HG03442 (cell line): Measurements from ENCODE around the gene PRSS38.

ENCODE experiments used
- ATAC-seq: cut with Tn5 transposase; IDR thresholded peaks from one replicate; pipeline ENCODE4 v1.9.1; 2021; ENCODE audit warnings: mild to moderate bottlenecking, moderate library complexity; ENCODE audit not compliant: unreplicated experiment

PRSS38 gene

DNA sequence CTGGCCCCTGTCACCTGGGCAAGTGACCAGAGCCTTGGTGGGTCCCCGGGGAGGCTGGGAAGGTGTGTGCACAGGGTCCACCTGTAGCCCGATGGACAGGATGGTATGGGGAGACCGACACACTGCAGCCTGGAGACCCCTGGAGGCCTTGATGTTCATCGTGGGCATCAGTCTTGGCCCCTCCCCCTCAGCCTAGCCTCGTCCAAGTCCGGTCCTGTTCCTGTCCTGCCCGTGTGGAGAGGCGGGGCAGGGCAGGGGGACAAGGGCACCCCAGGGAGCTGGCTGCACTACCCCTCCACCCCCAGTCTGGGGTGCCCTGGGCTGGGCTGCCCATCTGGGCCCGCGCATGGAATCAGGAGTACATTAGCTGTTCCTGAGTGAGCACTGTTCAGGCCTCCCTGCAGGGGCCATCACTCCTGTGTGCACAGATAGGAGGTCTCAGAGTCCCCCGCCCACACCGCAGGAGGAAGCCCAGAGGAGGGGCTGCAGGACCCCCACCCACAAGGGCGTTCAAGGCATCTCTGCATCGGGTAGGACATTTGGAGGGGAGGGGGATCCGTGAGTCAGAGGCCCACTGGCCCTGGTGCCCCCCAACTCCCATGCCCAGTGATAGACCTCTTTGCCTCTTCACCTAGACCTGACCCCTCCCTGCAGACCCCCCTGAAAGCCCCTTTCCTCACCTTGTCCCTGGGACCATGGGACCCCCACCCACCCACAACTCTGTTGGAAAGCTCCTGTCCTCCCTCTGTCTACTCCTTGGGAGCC is 69.1 kb downstream of the PRSS38 start:
- no peak for ATAC-seq

DNA sequence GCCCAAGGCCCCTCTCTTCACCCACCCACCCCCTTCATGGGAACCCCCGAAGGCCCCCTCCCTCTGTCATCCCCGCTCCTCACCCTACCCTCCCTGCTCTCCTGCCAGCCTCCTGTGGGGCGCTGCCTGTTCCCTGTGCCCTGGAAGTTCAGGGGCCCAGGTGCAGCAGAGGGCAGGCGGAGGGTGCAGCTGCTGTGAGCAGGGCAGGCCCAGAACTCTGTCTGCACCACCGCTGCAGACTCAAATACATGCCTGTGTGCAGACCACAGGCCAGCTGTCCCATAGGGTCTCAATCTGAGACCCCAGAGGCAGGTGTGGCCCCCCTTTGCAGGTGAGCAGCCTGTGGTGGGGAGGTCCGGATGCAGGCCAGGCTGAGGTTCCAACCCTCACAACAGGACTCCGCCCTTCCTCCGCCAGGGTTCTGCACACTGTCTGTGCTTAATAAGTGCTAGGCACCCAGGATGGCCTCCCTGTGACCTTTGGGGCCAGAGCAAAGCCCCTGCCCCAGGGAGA is 69.7 kb downstream of the PRSS38 start:
- no peak for ATAC-seq

DNA sequence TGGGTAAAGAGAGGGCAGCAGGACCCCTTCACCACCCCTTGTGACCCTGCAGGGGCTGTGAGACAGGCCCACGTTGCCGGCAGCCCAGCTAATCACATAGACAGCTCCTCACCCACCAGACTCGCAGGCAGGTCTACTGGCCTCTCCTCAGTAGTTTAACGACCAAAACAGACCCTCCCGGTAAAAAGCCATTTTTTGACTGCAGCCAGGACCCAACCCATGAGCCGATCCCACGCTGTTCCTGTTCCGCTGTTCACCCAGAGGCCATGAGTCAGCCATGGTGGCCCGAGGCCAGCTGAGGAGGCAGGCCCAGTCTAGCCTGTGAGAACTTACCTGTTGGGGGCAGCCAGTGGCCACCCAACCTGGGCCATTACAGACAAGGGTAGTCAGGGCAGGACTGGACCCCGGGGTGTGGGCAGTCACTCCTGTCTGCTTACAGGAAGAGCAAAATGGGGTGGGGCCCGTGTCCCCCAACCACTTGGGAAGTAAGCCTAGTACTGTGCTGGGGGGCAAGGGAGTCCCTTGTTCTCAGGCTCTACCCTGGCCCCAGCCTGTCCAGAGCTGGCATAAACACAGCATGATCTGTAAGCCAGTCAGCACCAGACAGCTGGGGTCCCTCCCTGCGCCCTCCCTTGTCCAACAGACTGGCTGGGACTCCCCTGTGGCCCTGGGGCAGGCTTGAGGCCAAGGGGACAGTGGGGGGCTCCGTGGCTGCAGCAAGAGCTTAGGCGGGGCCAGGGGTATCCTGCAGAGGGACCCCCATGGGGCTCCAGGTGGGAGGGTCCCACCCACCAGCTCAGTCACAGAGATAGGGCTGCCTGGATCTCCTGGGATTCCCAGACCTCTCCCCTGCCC is 70.4 kb downstream of the PRSS38 start:
- ATAC-seq = no peak

DNA sequence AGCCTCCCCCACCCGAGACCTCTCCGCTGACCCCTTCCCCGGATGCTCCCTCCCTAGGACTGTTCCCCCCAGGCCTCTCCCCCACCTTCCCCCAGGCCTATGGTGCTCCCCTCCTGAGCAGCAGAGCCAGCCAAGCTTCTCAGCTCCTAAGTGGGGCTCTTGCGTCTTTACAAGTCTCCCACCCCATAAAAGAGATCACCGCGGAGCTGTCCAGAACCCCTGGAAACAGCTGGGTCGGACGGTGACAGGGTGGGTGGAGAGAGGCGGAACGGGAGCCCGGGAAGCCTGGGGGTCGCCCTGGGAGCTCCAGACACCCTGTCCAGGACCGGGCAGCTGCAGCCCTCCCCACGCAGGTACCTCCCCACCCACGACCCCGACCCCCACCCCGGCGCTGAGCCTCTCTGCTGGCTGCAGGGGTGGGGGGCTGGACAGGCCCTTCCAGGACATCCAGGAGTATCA is 71.1 kb downstream of the PRSS38 start:
- ATAC-seq = no peak

DNA sequence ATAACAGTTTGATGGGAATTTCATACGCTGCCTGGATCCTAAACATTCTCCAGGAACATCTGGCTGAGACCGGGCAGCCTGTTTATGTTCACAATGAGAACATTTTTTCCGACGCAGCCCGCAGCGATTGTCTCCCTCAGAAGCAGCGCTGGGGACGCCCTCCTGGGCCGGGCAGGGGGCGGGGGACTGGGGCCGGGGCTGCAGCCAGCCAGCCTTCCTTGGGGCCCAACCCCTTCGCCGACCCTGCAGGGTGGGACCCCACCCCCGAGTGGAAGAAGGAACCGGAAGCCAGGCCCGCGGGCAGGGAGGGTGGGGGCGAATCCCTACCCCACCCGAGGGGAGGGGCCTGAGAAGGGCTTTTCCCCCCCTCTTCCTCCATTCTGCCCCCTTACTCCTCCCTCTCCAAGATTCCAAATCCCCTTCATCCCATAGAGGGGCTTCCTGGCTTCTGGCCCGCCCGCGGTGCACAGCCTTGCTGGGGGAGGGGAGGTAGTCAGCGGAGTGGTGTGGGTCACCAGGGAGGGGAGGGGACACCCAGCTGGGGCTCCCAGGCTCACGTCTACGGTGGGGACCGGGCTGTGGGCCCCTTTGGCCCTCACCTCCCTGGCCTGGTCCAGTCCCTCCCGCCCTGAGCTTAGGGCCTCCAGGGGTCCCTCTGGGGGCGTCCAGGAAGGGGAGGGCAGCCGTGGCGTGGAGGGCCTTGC is 71.7 kb downstream of the PRSS38 start:
- no peak for ATAC-seq

DNA sequence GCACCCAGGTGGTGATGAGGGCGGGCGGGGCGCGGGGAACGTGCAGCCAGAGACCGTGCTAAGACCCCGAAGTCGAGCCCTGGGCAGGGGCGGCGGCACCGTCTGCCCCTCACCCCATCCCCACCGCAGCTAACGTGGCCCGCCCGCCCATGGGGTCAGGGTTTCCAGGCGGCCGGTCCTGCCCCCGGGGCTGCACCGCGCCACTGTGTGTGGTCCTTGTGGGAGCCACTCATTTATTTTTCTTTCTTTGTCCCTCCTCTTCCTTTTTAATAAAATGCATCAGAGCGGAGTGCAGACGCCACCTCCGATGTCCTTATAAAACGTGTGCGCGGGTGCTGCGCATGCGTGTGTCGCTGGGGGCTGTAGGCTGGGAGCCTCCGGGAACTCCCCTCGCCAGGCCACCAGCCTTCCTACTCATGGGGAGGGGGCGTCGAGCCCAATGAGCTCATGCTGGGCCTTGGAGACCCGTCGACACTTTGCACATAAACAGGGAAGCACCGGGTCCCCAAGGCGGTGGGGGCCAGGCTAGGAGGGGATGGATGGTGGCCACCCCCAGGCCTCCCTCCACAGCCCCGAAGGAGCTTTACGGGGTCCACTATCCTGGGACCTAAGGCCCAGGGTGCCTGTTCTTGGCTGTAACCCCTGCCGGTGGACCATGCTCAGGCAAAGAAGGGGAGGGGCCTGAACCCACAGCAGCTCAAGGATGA is 72.4 kb downstream of the PRSS38 start:
- no peak for ATAC-seq

DNA sequence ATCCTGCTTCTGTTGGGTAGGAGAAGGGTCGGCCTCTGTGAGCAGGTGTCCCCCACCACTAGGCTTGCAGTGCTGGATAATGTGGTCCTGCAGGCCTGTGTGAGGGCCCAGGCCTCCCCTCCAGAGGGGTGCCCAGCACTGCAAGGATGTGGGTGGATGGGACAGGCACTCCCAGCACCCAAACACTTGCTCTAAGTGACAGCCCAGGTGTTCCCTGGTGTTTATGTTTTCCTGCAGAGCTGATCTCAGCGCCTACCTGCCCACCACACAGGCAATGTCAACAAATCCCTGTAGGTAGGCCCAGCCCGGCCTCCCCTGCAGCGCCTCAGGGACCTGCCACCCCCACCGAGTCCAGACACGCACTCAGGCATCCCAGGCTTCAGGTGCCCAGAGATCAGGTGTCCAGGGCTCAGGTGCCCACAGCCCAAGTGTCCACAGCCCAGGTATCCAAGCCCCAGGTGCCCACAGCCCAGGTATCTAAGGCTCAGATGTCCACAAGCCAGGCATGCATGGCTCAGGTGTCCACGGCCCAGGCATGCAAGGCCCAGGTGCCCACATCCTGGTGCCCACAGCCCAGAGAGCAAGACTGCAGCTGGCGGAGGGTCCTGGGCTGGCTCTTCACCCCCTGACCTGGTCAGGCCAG is 73.0 kb downstream of the PRSS38 start:
- no peak for ATAC-seq

DNA sequence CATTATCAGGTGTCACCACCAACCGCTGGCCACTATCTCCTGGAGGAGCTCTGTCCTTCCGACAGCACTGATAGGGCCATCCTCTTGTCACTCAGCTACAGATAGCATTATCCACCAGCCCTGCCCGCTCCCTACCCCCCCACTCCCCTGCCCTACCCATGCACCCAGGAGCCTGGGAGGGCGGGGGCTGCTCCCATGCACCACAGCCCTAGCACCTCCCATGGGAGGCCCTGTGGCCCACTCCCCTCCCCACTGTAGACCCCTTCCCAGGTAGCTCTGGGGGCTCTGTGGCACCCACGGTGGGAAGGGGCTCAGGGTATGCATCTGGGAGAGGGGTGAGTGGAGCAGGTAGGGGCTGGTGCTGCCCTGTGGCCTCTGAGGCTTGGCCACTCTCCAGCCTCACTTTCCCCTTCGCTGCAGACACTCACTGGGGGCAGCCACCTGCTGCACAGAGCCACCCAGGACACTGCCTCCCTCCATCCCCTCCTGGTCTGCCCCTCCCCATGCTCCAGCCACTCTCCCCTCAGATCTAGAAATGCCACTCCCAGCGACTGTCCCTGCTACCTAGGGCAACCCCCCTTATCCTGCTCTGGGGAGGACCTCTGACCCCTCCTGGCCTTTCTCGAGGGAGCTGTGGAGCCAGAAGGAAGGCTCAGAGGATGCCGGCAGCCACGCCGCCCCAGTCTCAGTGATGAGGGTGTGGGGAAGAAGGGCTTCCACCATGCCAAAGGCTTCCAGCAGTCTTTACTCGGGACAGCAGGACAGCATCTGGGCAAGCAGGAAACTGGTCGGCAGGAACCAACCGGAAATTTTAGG is 73.8 kb downstream of the PRSS38 start:
- no peak for ATAC-seq

DNA sequence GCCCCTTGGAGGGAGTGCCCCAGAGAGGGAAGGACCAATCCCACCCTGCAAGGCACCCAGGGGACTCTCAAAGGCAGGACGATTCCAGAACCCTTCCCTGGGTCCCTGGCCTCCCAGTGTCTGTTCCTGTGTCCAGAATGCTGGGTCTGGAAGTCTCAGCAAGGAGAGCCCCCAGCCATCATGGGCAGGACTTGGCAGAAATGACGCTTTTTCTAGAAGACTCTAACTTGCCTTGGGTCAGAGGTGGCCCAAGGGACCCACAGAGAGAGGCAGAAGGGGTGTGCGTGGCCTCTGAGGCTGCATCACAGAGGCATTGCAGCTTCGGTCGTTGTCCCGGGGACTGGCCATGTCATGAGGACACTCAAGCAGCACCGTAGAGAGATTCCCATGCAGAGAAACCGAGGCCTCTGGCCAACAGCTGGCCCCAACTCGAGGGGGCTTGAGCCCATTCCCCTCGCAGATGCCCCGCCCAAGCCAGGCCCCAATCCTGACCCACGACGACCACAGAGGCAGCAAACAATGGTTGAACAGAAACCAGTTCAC is 74.5 kb downstream of the PRSS38 start:
- ATAC-seq = no peak

DNA sequence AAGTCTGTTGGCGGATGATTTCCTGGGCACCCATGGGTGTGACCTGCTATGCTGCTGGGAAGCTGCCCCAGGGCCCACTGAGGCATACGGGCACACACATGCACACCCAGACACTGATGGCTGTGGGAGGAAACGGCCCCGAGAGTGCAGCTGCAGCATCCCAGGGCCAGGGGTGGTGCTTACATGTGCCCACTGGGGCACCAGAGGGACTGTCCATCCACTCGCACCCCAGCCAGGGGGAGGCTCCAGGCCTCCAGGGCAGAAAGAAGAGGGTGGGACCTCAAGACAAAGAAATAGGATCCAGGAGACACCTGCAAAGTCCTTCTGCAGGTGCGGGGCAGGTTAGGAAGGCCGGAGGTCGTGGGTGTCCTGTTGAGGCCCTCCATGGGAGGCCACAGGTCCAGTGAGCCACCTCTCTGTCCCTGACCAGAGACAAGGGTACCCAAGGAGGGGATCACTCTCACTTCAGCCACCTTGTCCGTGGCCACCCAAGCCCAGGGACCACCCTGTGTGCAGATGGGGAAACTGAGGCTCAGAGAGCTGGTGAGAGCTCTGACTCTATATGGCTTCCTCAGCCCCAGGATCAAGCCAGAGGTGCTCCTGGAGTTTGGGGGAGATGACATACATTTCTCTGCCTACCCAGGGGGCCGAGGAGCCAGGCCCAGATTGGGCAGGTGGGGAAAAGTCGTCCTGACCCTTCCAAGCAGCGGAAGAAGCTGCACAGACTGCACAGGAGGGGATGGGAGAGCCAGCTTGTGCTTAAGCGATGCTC is 75.2 kb downstream of the PRSS38 start:
- ATAC-seq = no peak

DNA sequence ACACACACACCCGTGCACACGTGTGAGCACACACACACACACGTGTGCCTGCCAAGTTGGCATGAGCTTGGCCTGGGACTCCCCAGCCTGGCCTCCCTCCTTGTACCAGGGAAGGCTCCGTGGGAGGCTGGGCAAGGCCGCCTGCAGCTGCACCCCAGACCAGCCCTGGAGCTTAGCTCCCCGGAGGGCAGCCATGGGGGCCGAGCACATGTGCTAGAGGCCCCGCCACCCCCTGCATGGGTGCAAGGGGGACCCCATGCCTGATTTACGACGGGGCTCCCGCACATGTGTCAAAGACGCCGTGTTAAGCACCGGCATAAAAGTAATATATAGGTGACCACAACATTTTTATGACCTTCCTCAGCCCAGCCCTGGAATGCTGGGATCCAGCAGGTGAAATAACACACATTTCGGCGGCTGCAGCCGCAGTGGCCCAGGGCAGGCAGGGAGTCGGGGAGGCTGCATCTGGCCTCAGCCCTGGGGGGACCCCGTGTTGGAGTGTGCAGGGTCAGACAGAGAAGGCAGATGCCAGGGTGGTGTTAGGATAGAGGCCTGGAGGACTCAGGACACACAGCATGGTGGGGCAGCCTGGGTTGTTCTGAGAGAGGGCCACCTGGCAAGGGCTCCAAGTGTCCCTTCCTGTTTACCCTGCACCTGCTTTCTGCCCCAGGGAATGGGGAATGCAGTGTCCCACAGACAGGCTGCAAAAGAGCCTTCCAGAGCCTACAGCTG is 75.9 kb downstream of the PRSS38 start:
- ATAC-seq = no peak

DNA sequence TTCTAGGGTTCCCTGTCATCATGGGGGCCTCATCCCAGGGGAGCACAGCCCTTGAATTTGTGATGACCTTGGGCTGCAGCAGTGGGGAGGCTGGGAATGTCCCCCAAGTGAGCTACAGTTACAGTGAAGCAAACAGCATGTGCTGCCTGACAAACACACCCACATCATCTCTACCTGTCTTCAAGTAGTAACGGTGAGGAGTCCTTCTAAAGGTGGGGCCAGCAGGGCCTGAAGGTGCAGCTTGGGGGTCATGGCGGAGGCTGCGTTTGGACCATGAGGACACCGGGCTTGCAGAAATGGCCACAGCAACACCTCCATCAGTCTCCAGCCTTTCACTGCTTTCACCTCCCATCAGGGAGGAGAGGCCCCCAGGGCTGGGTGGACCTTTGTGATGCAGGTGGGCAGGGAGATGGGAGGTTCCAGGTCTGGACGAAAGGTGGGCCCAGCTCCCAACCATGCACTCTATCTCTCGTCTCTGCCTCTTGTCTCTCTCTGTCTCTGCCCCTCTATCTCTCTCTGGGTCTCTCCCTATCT is 76.5 kb downstream of the PRSS38 start:
- ATAC-seq = no peak

DNA sequence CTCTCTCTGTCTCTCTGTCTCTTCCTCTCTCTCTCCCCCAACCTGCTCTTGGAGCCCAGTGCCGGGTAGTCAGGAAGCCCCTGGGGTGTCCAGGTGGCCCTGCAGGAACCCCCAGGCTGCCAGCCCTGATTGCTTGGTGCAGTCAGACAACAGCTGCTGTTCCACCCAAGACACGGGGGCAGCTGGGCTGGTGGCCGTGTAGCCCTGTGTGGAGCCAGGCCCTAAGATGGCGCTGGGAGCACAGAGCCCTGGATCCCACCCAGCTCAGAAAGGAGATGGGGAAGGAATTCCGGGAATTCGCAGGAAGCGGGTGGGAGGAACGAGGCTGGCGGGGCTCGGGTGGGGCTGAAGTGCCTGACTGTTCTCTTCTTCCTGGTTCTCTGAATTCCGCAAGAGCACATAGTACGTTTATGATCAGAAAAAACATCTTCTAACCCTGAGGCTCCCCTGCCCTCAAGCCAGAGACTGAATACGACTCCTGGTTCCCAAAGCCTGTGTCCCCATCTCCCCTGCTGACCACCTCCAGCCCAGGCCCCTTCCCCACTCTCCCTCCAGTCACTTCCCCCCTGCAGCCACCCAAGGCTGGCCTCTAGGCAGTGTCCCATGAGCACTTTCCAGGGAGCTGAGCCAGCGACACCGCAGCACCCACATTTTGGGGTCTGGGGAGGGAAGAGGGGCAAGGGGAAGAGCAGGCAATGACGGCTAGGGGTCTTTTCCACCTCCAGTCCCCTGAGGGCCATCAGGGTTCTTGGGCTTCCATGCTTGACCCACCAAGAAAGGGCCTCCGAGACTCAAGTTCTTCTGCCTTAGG is 77.2 kb downstream of the PRSS38 start:
- ATAC-seq = no peak

DNA sequence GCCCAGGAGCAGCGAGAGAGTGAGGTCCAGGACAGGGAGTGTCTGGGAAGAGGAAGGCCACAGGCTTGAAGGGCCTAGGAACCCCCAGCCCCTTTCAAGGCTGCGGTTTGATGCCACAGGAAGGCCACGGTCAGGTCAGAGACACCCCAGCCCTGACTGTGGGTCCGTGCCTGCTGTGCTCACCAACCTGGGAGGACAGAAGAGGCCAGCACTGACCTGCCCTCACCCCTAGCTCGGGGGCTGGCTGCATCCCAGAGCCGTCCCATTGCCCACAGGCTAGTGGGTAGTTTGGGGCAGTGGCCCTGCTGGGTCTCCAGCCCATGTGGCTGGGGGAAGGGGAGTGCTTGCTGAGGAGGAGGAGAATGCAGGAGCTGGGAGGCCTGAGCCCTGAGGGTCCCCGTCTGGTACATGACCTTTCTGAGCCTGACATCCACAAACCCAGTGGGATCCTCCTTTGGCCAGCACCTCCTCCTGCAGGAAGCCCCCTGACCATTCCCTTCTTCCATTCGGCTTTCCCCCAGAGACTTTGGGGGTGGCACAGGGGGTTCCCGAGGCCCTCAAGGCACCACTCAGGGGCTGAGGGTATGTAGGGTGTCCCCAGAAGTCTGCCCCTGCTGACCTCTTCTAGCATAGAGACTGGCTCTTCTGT is 77.9 kb downstream of the PRSS38 start:
- no peak for ATAC-seq

DNA sequence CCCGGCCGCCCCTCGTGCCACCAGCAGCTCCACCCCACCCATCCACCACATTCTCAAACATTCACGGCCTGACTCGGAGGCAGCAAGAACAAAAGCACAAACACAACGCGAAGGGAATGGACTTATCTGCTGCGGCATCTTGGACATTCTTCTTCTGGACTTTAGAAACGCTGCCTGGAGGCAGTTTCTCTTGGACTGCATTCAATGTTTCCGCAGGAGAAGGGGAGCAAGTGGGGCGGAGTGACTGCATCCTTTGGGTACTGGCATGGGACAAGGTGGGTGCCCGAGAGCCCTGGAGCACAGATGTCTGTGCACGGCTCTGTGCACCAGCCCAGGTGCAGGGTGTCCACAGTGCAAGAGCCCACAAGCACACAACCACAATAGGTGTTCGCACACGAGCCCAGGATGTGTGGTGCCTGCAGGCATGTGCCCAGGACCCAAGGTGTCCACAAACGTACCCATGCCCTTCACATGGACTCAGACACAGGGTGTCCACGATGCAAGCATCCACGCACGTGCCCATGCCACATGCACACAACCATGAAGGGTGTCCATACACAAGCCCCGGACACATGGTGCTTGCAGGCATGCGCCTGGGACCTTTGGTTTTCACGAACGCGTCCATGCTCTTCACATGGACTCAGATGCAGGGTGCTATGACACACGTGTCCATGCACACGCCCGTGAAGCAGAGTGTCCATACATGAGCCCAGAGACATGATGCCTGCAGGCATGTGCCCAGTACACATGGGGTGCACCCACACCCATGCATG is 78.7 kb downstream of the PRSS38 start:
- ATAC-seq = no peak
